Fibroblast of lung (primary cell): ENCODE data around the gene DCTN4. TPM values are rescaled to one million over a fixed set of nuclear protein-coding genes. Genes with fewer than 3 reads are reported as not detected.

Source experiments
- DNase-seq, 2 donors: peaks; one replicate each; pipeline versions ENCODE4 v3.0.0 to v3.0.0-alpha.2; 2010; ENCODE audit warnings: low read depth in 2 of 2
- H2AFZ ChIP-seq: 2 replicates; pipeline ENCODE4 v1.5.1; 2012; ENCODE audit warnings: low read length, control low read depth, inconsistent platforms
- H3K27ac ChIP-seq: 2 replicates; pipeline ENCODE4 v1.5.1; 2011; ENCODE audit warnings: low read length, control low read depth; ENCODE audit not compliant: insufficient read depth
- H3K27me3 ChIP-seq: 2 replicates; pipeline ENCODE4 v1.5.1; 2011; ENCODE audit warnings: mild to moderate bottlenecking, low read length; ENCODE audit not compliant: control insufficient read depth, insufficient read depth
- H3K36me3 ChIP-seq: 2 replicates; pipeline ENCODE4 v1.5.1; 2011; ENCODE audit warnings: low read length; ENCODE audit not compliant: control insufficient read depth, insufficient read depth
- H3K4me1 ChIP-seq: 2 replicates; pipeline ENCODE4 v1.5.1; 2011; ENCODE audit warnings: low read length; ENCODE audit not compliant: control insufficient read depth, insufficient read depth; ENCODE audit errors: extremely low read depth
- H3K4me2 ChIP-seq: 2 replicates; pipeline ENCODE4 v1.5.1; 2011; ENCODE audit warnings: low read length, control low read depth; ENCODE audit not compliant: insufficient read depth; ENCODE audit errors: extremely low read depth
- H3K4me3 ChIP-seq, 4 experiments: fragments of 200-600 bp in 1 of 4; sonication (generic) in 1 of 4; replicated peaks in 1 of 4; 2 replicates each; pipeline ENCODE4 v1.5.1; 2011 to 2016; ENCODE audit warnings: low read length in 4 of 4, low read depth in 3 of 4, mild to moderate bottlenecking in 3 of 4, control low read depth in 2 of 4, inconsistent platforms in 1 of 4, mixed read lengths in 1 of 4; ENCODE audit not compliant: insufficient read depth in 1 of 4; ENCODE audit errors: control extremely low read depth in 1 of 4
- H3K79me2 ChIP-seq: 2 replicates; pipeline ENCODE4 v1.5.1; 2012; ENCODE audit warnings: mild to moderate bottlenecking, low read length, inconsistent platforms; ENCODE audit not compliant: control insufficient read depth, insufficient read depth
- H3K9ac ChIP-seq: 2 replicates; pipeline ENCODE4 v1.5.1; 2011; ENCODE audit warnings: mild to moderate bottlenecking, low read length, control low read depth; ENCODE audit not compliant: insufficient read depth
- H3K9me3 ChIP-seq: 2 replicates; pipeline ENCODE4 v1.5.1; 2012; ENCODE audit warnings: low read depth, low read length; ENCODE audit not compliant: control insufficient read depth, insufficient read depth
- H4K20me1 ChIP-seq: 2 replicates; pipeline ENCODE4 v1.5.1; 2011; ENCODE audit warnings: low read length; ENCODE audit not compliant: control insufficient read depth, insufficient read depth; ENCODE audit errors: extremely low read depth
- EZH2 ChIP-seq: IDR thresholded peaks from 2 replicates; pipeline ENCODE4 v1.5.1; 2012; ENCODE audit warnings: low read length, control low read depth, mild to moderate bottlenecking; ENCODE audit errors: missing control alignments
- polyA plus RNA-seq, 2 donors: library from polyadenylated mRNA; depleted of rRNA in 1 of 2; stranded (reverse) in 1 of 2; unstranded in 1 of 2; fragments of >200 nt; gene quantifications; 2 replicates each; pipeline ENCODE4 v1.2.1, GENCODE V29; 2011 to 2012; ENCODE audit warnings: missing spikeins in 1 of 2
- total RNA-seq: library from RNA; depleted of rRNA; stranded (reverse); fragments of >200 nt; gene quantifications from 2 replicates; pipeline ENCODE4 v1.2.1, GENCODE V29; 2014
- TF ChIP-seq, protein P1 (sequence below), 2 donors: IDR thresholded peaks in 1 of 2; conservative IDR thresholded peaks in 1 of 2; 1 replicate in 1 of 2; 2 replicates in 1 of 2; pipeline ENCODE4 v1.5.1; 2011 to 2012; ENCODE audit warnings: low read length in 2 of 2, control low read depth in 1 of 2, inconsistent platforms in 1 of 2, low read depth in 1 of 2, mild to moderate bottlenecking in 1 of 2

DCTN4 gene
- total and polyA plus RNA-seq, 2 donors (not counting 1 experiment from before 2014, with no cell fraction given): 60.0 to 67.2 TPM

DNA sequence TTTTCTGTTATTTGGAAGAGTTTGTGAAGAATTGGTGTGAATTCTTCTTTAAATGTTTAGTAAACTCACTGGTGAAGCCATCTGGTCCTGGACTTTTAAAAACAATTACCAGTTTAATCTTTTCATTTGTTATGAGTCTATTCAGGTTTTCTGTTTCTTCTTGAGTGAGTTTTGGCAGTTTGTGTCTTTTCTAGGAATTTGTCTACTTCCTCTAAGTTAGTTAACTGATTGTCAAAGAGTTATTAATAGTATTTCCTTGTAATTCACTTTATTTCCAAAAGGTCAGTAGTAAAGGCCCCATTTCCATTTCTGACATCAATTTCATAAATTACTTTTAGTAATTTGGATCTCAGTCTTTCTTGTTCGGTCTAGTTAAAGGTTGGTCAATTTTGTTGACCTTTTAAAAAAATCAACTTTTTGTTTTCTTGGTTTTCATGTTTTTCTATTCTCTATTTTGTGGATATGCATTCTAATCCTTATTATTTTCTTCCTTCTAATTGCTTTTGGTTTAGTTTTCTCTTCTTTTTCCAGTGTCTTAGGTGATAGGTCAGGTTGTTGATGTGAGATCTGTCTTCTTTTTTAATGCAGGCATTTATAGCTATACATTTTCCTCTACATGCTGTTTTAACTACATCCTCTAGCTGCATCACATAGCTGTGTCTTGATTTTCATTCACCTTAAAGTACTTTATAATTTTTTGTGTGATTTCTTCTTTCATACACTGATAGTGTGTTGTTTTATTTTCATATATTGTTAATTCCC lies 12.4 kb upstream of the DCTN4 start:
- Histone ChIP-seq H3K4me2 (no peak overlapping the region), H3K4me3 (no peak overlapping the region), H3K27ac (no peak overlapping the region), H4K20me1 (no peaks in the 10 kb centered on the region), H3K9ac (no peak overlapping the region), H3K4me1 (no peaks in the 10 kb centered on the region), H2AFZ (no peak overlapping the region), H3K27me3 (no peaks in the 10 kb centered on the region), H3K9me3 (no peaks in the 10 kb centered on the region), H3K36me3 (no peaks in the 10 kb centered on the region), H3K79me2 (no peaks in the 10 kb centered on the region)
- DNase-seq: no peak
- TF ChIP-seq EZH2: no peak

DNA sequence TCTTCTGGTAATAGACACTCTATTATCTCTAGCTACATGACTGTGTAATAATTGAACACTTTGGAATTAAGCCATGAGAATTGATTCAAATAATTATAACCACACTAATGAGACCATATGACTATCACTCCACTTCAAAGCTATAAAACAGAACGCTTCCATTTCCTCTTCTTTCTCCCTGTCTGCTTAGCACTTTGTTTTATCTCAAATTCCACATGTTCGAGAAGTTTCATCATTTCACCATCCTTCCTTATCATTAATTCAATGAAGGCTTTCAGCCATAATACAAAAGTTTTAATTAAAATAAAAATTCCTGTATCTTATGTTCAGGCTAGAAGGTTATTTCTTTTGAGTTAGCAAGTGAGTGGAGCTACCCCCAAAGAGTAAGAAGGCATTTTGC lies 7.4 kb upstream of the DCTN4 start:
- H3K36me3 ChIP-seq: no peaks in the 10 kb centered on the region
- no peak overlapping the region for H3K4me2 ChIP-seq
- no peak overlapping the region for H2AFZ ChIP-seq

DNA sequence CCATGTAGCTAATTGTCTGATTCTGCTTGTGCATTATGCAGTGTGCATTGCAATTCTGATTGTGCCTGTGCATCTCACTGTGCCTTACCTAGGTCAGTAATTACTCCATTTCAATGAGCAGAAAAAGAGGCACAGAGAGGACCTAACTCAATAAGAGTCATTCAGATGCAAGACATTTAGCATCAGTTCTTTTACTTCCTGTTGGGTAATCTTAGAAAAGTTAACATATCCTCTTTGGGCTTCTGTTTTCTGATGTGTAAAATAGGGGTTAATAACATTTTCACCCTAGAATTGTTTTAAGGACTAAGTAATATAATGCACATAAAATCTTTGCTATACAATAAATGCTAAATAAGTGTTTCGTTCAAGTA lies 7.0 kb upstream of the DCTN4 start:
- no peak overlapping the region for H2AFZ ChIP-seq
- no peak for DNase-seq
- H3K27ac ChIP-seq: no peak overlapping the region
- H3K4me3 ChIP-seq: no peak overlapping the region
- no peak overlapping the region for H3K9ac ChIP-seq
- H3K4me2 ChIP-seq: no peak overlapping the region
- H4K20me1 ChIP-seq: no peaks in the 10 kb centered on the region
- H3K79me2 ChIP-seq: no peaks in the 10 kb centered on the region
- H3K4me1 ChIP-seq: peaks cover 2% of the 10 kb centered on the region
- no peaks in the 10 kb centered on the region for H3K27me3 ChIP-seq
- no peaks in the 10 kb centered on the region for H3K9me3 ChIP-seq
- TF ChIP-seq, protein P1, sequence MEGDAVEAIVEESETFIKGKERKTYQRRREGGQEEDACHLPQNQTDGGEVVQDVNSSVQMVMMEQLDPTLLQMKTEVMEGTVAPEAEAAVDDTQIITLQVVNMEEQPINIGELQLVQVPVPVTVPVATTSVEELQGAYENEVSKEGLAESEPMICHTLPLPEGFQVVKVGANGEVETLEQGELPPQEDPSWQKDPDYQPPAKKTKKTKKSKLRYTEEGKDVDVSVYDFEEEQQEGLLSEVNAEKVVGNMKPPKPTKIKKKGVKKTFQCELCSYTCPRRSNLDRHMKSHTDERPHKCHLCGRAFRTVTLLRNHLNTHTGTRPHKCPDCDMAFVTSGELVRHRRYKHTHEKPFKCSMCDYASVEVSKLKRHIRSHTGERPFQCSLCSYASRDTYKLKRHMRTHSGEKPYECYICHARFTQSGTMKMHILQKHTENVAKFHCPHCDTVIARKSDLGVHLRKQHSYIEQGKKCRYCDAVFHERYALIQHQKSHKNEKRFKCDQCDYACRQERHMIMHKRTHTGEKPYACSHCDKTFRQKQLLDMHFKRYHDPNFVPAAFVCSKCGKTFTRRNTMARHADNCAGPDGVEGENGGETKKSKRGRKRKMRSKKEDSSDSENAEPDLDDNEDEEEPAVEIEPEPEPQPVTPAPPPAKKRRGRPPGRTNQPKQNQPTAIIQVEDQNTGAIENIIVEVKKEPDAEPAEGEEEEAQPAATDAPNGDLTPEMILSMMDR (conservative IDR thresholded peaks at IDR 0.05 in 1 of 2, IDR thresholded peaks at IDR 0.05 in 1 of 2; ENCODE audit: low read depth in 1 of 2, low read length in 2 of 2): no peak
- TF ChIP-seq EZH2: no peak
- no peaks in the 10 kb centered on the region for H3K36me3 ChIP-seq

More for the DNA sequence above, 7.4 kb upstream of the DCTN4 start:
- Histone ChIP-seq H3K79me2 (no peaks in the 10 kb centered on the region), H3K4me3 (no peak overlapping the region), H3K9ac (no peak overlapping the region), H3K27ac (no peak overlapping the region), H4K20me1 (no peaks in the 10 kb centered on the region), H3K4me1 (peaks cover 2% of the 10 kb centered on the region), H3K9me3 (no peaks in the 10 kb centered on the region), H3K27me3 (no peaks in the 10 kb centered on the region)
- no peak for DNase-seq
- TF ChIP-seq, protein P1 (conservative IDR thresholded peaks at IDR 0.05 in 1 of 2, IDR thresholded peaks at IDR 0.05 in 1 of 2; ENCODE audit: low read depth in 1 of 2, low read length in 2 of 2): no peak
- no peak for TF ChIP-seq EZH2
